A673 (cell line): ENCODE data around the gene TRIM37.

Source experiments
- EZH2 ChIP-seq: fragments of 200-600 bp; sonication (generic); IDR thresholded peaks from 2 replicates; pipeline ENCODE4 v1.6.1; 2017; ENCODE audit warnings: borderline replicate concordance, low read depth, mild to moderate bottlenecking, mixed read lengths, antibody characterized with exemption, low read length; ENCODE audit not compliant: poor library complexity, severe bottlenecking
- TF ChIP-seq, protein P1 (sequence below): fragments of 300-800, 200-600 bp; sonication (generic); conservative IDR thresholded peaks from 2 replicates; pipeline ENCODE4 v1.5.1; 2017; ENCODE audit warnings: low read depth, mild to moderate bottlenecking, antibody characterized with exemption, low read length, moderate library complexity, mixed read lengths

DNA sequence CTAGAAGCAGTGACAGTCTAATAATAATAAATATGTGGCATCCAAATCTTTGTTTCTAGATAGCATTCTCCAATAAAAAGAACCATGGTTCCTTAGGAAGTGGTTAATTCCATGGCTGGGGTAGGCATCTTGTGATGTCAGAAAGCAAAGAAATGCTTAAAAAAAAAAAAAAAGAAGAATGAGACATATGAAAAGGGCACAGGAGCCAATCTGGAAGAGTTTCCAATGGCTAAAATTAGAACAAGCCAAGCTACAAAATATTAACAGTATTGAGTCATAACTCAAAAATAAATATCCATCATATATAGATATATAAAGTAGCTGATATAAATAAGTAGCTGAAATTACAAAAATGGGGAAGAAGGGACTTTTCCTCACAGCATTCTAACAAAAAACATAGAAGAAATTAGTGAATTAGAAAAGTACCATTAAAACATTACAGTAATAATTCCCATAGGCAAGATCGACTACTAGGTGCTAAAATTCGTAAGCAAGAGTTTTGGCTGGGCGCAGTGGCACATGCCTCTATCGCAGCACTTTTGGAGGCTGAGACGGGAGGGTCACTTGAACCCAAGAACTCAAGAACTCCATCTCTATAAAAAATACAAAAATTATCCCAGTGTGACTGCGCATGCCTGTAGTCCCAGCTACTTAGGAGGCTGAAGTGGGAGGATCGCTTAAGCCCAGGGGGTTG lies 111.3 kb downstream of the TRIM37 start:
- TF ChIP-seq EZH2: no peak
- TF ChIP-seq, protein P1, sequence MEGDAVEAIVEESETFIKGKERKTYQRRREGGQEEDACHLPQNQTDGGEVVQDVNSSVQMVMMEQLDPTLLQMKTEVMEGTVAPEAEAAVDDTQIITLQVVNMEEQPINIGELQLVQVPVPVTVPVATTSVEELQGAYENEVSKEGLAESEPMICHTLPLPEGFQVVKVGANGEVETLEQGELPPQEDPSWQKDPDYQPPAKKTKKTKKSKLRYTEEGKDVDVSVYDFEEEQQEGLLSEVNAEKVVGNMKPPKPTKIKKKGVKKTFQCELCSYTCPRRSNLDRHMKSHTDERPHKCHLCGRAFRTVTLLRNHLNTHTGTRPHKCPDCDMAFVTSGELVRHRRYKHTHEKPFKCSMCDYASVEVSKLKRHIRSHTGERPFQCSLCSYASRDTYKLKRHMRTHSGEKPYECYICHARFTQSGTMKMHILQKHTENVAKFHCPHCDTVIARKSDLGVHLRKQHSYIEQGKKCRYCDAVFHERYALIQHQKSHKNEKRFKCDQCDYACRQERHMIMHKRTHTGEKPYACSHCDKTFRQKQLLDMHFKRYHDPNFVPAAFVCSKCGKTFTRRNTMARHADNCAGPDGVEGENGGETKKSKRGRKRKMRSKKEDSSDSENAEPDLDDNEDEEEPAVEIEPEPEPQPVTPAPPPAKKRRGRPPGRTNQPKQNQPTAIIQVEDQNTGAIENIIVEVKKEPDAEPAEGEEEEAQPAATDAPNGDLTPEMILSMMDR: no peak
